Measurements from ENCODE around the gene ASB13. TPM values are rescaled to one million over a fixed set of nuclear protein-coding genes. Genes with fewer than 3 reads are reported as not detected.
A peak's percentile ranks its signal among the peaks of the same experiment; 100 is the strongest.
"Not testable (repeated sequence)": the region's sequence is repeated elsewhere in the genome, so short reads cannot be mapped to it uniquely, and the experiment has no call there.

The ASB13 gene
- total and polyA plus RNA-seq, 2 donors (not counting 1 experiment from before 2014, with no cell fraction given): 5.4 to 15.4 TPM

DNA sequence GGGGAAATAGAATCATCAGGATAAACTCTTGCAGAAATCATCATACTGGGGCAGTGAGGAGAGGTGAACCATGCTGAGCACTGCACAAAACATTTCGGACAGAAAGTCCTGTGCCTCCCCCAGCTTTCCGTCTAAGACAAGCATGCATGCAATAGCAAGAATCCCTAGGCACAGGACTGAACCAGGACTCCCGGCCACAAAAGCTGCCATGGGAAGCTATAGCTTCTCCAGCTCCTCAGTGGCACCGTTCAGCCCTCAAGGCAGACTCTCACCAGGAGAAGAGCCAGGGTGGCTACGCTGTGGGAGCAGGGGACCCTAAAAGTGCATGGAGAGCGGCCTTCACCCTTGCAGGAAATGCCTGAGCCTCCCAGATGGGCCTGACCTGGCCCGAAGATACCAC lies 70.8 kb downstream of the ASB13 start:
- Histone ChIP-seq H3K9me3 (ENCODE audit: control insufficient read depth, insufficient read depth, low read depth, low read length) (no peaks in the 10 kb centered on the region), H3K36me3 (ENCODE audit: control insufficient read depth, insufficient read depth, low read length) (no peaks in the 10 kb centered on the region), H3K9ac (ENCODE audit: insufficient read depth, low read length) (no peak overlapping the region), H3K27ac (ENCODE audit: insufficient read depth, low read length) (no peak overlapping the region), H3K4me2 (ENCODE audit: extremely low read depth, insufficient read depth, low read length) (no peak overlapping the region), H3K27me3 (ENCODE audit: control insufficient read depth, insufficient read depth, low read length) (no peaks in the 10 kb centered on the region), H3K4me3 (replicated peaks in 1 of 4; ENCODE audit: control extremely low read depth in 1 of 4, insufficient read depth in 1 of 4, low read depth in 3 of 4, low read length in 4 of 4) (no peak overlapping the region), H3K79me2 (ENCODE audit: control insufficient read depth, insufficient read depth, low read length) (no peaks in the 10 kb centered on the region), H4K20me1 (ENCODE audit: control insufficient read depth, extremely low read depth, insufficient read depth, low read length) (no peaks in the 10 kb centered on the region), H2AFZ (ENCODE audit: low read length) (no peak overlapping the region), H3K4me1 (ENCODE audit: control insufficient read depth, extremely low read depth, insufficient read depth, low read length) (peaks cover 10% of the 10 kb centered on the region)
- DNase-seq (ENCODE audit: low read depth in 2 of 2): peak in 1 of 2 donors; percentile 61
- no peak for TF ChIP-seq EZH2 (IDR thresholded peaks at IDR 0.05; ENCODE audit: low read length, missing control alignments)
- TF ChIP-seq, protein P1, sequence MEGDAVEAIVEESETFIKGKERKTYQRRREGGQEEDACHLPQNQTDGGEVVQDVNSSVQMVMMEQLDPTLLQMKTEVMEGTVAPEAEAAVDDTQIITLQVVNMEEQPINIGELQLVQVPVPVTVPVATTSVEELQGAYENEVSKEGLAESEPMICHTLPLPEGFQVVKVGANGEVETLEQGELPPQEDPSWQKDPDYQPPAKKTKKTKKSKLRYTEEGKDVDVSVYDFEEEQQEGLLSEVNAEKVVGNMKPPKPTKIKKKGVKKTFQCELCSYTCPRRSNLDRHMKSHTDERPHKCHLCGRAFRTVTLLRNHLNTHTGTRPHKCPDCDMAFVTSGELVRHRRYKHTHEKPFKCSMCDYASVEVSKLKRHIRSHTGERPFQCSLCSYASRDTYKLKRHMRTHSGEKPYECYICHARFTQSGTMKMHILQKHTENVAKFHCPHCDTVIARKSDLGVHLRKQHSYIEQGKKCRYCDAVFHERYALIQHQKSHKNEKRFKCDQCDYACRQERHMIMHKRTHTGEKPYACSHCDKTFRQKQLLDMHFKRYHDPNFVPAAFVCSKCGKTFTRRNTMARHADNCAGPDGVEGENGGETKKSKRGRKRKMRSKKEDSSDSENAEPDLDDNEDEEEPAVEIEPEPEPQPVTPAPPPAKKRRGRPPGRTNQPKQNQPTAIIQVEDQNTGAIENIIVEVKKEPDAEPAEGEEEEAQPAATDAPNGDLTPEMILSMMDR (conservative IDR thresholded peaks at IDR 0.05 in 1 of 2, IDR thresholded peaks at IDR 0.05 in 1 of 2; ENCODE audit: low read depth in 1 of 2, low read length in 2 of 2): no peak

DNA sequence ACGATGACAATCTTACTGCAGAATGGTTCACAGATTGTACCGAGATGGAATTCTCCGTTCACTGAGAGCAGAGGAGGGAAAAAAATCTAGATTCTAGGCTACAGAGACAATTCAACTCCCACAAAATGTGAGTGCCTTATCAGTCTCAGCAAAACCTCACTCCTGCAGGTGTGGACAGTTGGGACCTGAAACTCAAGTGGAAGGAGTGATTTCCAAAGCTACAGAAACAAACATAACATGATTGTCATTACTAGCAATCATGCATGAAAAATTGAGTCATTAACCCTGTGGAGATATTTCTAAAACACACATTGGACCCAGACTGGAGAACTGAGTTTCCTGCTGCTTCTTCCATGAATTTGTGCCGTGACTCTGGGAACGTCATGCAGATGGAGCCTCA lies 71.3 kb downstream of the ASB13 start:
- Histone ChIP-seq H3K4me1 (ENCODE audit: control insufficient read depth, extremely low read depth, insufficient read depth, low read length) (peaks cover 10% of the 10 kb centered on the region), H3K79me2 (ENCODE audit: control insufficient read depth, insufficient read depth, low read length) (no peaks in the 10 kb centered on the region), H3K9ac (ENCODE audit: insufficient read depth, low read length) (no peak overlapping the region)

DNA sequence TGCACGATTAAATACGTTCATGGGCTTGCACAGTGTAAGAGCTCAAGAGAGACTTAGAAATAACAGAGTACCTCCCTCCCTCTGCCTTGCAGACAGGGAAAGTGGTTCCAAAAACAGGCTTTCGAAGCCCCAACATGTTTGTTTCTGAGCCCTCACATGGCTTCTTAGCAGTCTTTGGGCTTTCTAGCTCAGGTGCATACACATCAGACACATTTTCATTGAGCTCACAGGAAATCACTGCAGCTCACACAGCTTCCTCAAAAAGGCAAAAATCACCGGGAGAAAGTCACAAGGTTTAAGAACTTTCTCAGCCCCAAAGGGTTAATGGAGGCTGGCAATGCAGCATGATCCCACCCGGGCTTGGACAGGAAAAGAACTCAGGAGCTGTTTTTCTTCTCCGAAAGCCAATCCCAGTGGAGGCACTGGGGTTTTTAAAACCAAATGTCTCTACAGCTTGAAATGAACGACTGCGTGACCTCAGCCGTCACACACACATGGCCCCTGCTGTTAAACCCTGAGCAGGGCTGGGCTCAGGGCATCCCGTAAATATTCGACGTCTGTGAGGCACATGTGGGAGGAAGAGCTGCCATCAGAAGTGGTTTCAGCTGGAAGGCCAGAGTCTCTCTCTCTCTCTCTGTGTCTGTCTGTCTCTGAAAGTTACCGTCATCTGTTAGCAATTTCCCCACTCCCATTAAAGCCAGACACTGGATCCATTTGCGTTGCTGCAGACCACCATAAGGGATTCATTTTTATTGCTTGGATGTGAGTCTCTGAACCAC lies 71.9 kb downstream of the ASB13 start:
- Histone ChIP-seq H3K27ac (ENCODE audit: insufficient read depth, low read length) (no peak overlapping the region), H3K4me1 (ENCODE audit: control insufficient read depth, extremely low read depth, insufficient read depth, low read length) (peaks cover 10% of the 10 kb centered on the region), H3K27me3 (ENCODE audit: control insufficient read depth, insufficient read depth, low read length) (no peaks in the 10 kb centered on the region), H3K9me3 (ENCODE audit: control insufficient read depth, insufficient read depth, low read depth, low read length) (no peaks in the 10 kb centered on the region), H3K4me3 (replicated peaks in 1 of 4; ENCODE audit: control extremely low read depth in 1 of 4, insufficient read depth in 1 of 4, low read depth in 3 of 4, low read length in 4 of 4) (no peak overlapping the region), H4K20me1 (ENCODE audit: control insufficient read depth, extremely low read depth, insufficient read depth, low read length) (no peaks in the 10 kb centered on the region), H2AFZ (ENCODE audit: low read length) (no peak overlapping the region), H3K4me2 (ENCODE audit: extremely low read depth, insufficient read depth, low read length) (no peak overlapping the region), H3K9ac (ENCODE audit: insufficient read depth, low read length) (no peak overlapping the region), H3K79me2 (ENCODE audit: control insufficient read depth, insufficient read depth, low read length) (no peaks in the 10 kb centered on the region), H3K36me3 (ENCODE audit: control insufficient read depth, insufficient read depth, low read length) (no peaks in the 10 kb centered on the region)
- peak; percentile 35 to 76 for DNase-seq (ENCODE audit: low read depth in 2 of 2)
- no peak for TF ChIP-seq EZH2 (IDR thresholded peaks at IDR 0.05; ENCODE audit: low read length, missing control alignments)
- TF ChIP-seq, protein P1 (conservative IDR thresholded peaks at IDR 0.05 in 1 of 2, IDR thresholded peaks at IDR 0.05 in 1 of 2; ENCODE audit: low read depth in 1 of 2, low read length in 2 of 2): no peak

More for the DNA sequence above, 71.3 kb downstream of the ASB13 start:
- Histone ChIP-seq H3K9me3 (ENCODE audit: control insufficient read depth, insufficient read depth, low read depth, low read length) (no peaks in the 10 kb centered on the region), H4K20me1 (ENCODE audit: control insufficient read depth, extremely low read depth, insufficient read depth, low read length) (no peaks in the 10 kb centered on the region), H3K4me3 (replicated peaks in 1 of 4; ENCODE audit: control extremely low read depth in 1 of 4, insufficient read depth in 1 of 4, low read depth in 3 of 4, low read length in 4 of 4) (no peak overlapping the region), H3K27ac (ENCODE audit: insufficient read depth, low read length) (no peak overlapping the region), H3K36me3 (ENCODE audit: control insufficient read depth, insufficient read depth, low read length) (no peaks in the 10 kb centered on the region), H3K4me2 (ENCODE audit: extremely low read depth, insufficient read depth, low read length) (no peak overlapping the region), H2AFZ (ENCODE audit: low read length) (no peak overlapping the region), H3K27me3 (ENCODE audit: control insufficient read depth, insufficient read depth, low read length) (no peaks in the 10 kb centered on the region)
- no peak for TF ChIP-seq EZH2 (IDR thresholded peaks at IDR 0.05; ENCODE audit: low read length, missing control alignments)
- TF ChIP-seq, protein P1 (conservative IDR thresholded peaks at IDR 0.05 in 1 of 2, IDR thresholded peaks at IDR 0.05 in 1 of 2; ENCODE audit: low read depth in 1 of 2, low read length in 2 of 2): no peak
- no peak for DNase-seq (ENCODE audit: low read depth in 2 of 2)

DNA sequence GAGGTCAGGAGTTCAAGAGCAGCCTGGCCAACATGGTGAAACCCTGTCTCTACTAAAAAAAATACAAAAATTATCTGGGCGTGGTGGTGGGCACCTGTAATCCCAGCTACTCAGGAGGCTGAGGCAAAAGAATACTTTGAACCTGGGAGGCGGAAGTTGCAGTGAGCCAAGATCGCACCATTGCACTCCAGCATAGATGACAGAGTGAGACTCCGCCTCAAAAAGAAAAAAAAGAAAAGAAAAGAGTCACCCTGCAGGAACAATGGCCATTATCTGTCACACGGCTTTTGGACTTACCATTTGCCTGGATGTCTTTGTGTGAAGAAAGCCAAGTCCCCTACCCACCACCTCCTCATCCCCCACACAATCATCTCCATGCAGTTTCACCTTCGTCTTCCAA lies 73.0 kb downstream of the ASB13 start:
- not testable (repeated sequence) for H3K36me3 ChIP-seq (ENCODE audit: control insufficient read depth, insufficient read depth, low read length); H3K4me3 ChIP-seq (replicated peaks in 1 of 4; ENCODE audit: control extremely low read depth in 1 of 4, insufficient read depth in 1 of 4, low read depth in 3 of 4, low read length in 4 of 4); H3K9ac ChIP-seq (ENCODE audit: insufficient read depth, low read length); H4K20me1 ChIP-seq (ENCODE audit: control insufficient read depth, extremely low read depth, insufficient read depth, low read length); H2AFZ ChIP-seq (ENCODE audit: low read length); H3K9me3 ChIP-seq (ENCODE audit: control insufficient read depth, insufficient read depth, low read depth, low read length); H3K4me2 ChIP-seq (ENCODE audit: extremely low read depth, insufficient read depth, low read length); DNase-seq (ENCODE audit: low read depth in 2 of 2); H3K27ac ChIP-seq (ENCODE audit: insufficient read depth, low read length); H3K79me2 ChIP-seq (ENCODE audit: control insufficient read depth, insufficient read depth, low read length); H3K27me3 ChIP-seq (ENCODE audit: control insufficient read depth, insufficient read depth, low read length)
- H3K4me1 ChIP-seq (ENCODE audit: control insufficient read depth, extremely low read depth, insufficient read depth, low read length): peaks cover 10% of the 10 kb centered on the region
